HCT116 (cell line): Measurements from ENCODE around the gene CPNE7. TPM values are rescaled to one million over a fixed set of nuclear protein-coding genes. Genes with fewer than 3 reads are reported as not detected.

ENCODE experiments used
- ATAC-seq: fragments of 200-7000 bp; cut with Tn5 transposase; 2 replicates; pipeline ENCODE4 v1.9.1; 2020; ENCODE audit warnings: mild to moderate bottlenecking, moderate library complexity
- BruUV-seq: library from RNA; stranded (reverse); fragments of 400-500 nt; replicated peaks from 2 replicates; lab custom pipeline; 2021; lab: Mats Ljungman, UMichigan
- CTCF ChIA-PET: fragments of 300-600 bp; sonication (Branson Sonifier 250); formaldehyde crosslinking; loops from one replicate; lab custom pipeline; 2021; ENCODE audit warnings: antibody characterized with exemption; lab: Charles Lee
- POLR2A ChIA-PET: fragments of 300-600, 350-600 bp; sonication (Branson Sonifier 250); formaldehyde crosslinking; loops from one replicate; lab custom pipeline; 2021; ENCODE audit warnings: antibody characterized with exemption; lab: Charles Lee
- RAD21 ChIA-PET, 2 experiments: fragments of 300-600 bp; sonication (Branson Sonifier 250); formaldehyde crosslinking; loops; one replicate each; lab custom pipeline; 2023; ENCODE audit warnings: low total read pairs in 2 of 2; ENCODE audit not compliant: uncharacterized antibody in 2 of 2, unreplicated experiment in 2 of 2, low non-redundant PET in 1 of 2; lab: Charles Lee
- DNase-seq: peaks from one replicate; pipeline ENCODE4 v3.0.0-alpha.2; 2010; ENCODE audit warnings: low read depth, low spot score
- H2AFZ ChIP-seq: fragments of 200-600 bp; shearing (Covaris generic), sonication (generic); 2 replicates; pipeline ENCODE4 v1.6.1; 2017; ENCODE audit warnings: low read depth, mixed run types, mixed read lengths, antibody characterized with exemption, low read length; ENCODE audit not compliant: poor library complexity, severe bottlenecking
- H3K27ac ChIP-seq: 2 replicates; pipeline ENCODE4 v1.5.1; 2012; ENCODE audit warnings: low read depth, low read length
- H3K27me3 ChIP-seq: fragments of 200-600 bp; sonication (generic); 2 replicates; pipeline ENCODE4 v1.6.1; 2016; ENCODE audit warnings: mixed run types, low read length, mixed read lengths; ENCODE audit not compliant: insufficient read depth
- H3K36me3 ChIP-seq, 2 experiments: fragments of 200-500 bp in 1 of 2; fragments of 200-600 bp in 1 of 2; sonication (Bioruptor generic) in 1 of 2; sonication (generic) in 1 of 2; 2 replicates each; pipeline versions ENCODE4 v1.5.1 to v1.6.1; 2014 to 2016; ENCODE audit warnings: low read length in 2 of 2, inconsistent platforms in 1 of 2, mixed read lengths in 1 of 2, mixed run types in 1 of 2; ENCODE audit not compliant: insufficient read depth in 2 of 2, control insufficient read depth in 1 of 2
- H3K4me1 ChIP-seq, 2 experiments: fragments of 200-600 bp in 1 of 2; sonication (generic) in 1 of 2; 2 replicates each; pipeline versions ENCODE4 v1.5.1 to v1.6.1; 2012 to 2017; ENCODE audit warnings: low read length in 2 of 2, inconsistent platforms in 1 of 2, mild to moderate bottlenecking in 1 of 2, mixed read lengths in 1 of 2, mixed run types in 1 of 2, moderate library complexity in 1 of 2; ENCODE audit not compliant: insufficient read depth in 2 of 2, control insufficient read depth in 1 of 2
- H3K4me2 ChIP-seq: fragments of 200-600 bp; sonication (generic); 2 replicates; pipeline ENCODE4 v1.6.1; 2017; ENCODE audit warnings: mixed run types, low read length, mixed read lengths
- H3K4me3 ChIP-seq, 2 experiments: fragments of 200-600 bp in 1 of 2; sonication (generic) in 1 of 2; replicated peaks in 1 of 2; 2 replicates each; pipeline ENCODE4 v1.5.1; 2011 to 2016; ENCODE audit warnings: low read length in 2 of 2, control low read depth in 1 of 2, low read depth in 1 of 2, mild to moderate bottlenecking in 1 of 2, mixed read lengths in 1 of 2, mixed run types in 1 of 2
- H3K79me2 ChIP-seq: fragments of 200-600 bp; sonication (generic); 2 replicates; pipeline ENCODE4 v1.6.1; 2017; ENCODE audit warnings: mild to moderate bottlenecking, mixed run types, low read length, moderate library complexity, mixed read lengths; ENCODE audit not compliant: insufficient read depth
- H3K9ac ChIP-seq: fragments of 200-600 bp; sonication (generic); 2 replicates; pipeline ENCODE4 v1.6.1; 2016; ENCODE audit warnings: low read length, mixed read lengths
- H3K9me2 ChIP-seq: fragments of 200-600 bp; sonication (generic), shearing (Covaris generic); 2 replicates; pipeline ENCODE4 v1.6.1; 2017; ENCODE audit warnings: mixed run types, mild to moderate bottlenecking, moderate library complexity; ENCODE audit not compliant: insufficient read depth
- H3K9me3 ChIP-seq, 2 experiments: fragments of 200-500 bp in 1 of 2; fragments of 200-600 bp in 1 of 2; sonication (Bioruptor generic) in 1 of 2; sonication (generic) in 1 of 2; 2 replicates each; pipeline ENCODE4 v1.6.1; 2014 to 2017; ENCODE audit warnings: low read length in 2 of 2, mixed read lengths in 2 of 2, inconsistent platforms in 1 of 2, low read depth in 1 of 2, mild to moderate bottlenecking in 1 of 2, mixed run types in 1 of 2, moderate library complexity in 1 of 2; ENCODE audit not compliant: control insufficient read depth in 1 of 2, insufficient read depth in 1 of 2
- H4K20me1 ChIP-seq: fragments of 200-600 bp; sonication (generic), shearing (Covaris generic); 2 replicates; pipeline ENCODE4 v1.6.1; 2017; ENCODE audit warnings: mixed run types, mild to moderate bottlenecking, moderate library complexity; ENCODE audit not compliant: insufficient read depth
- CBX3 ChIP-seq: IDR thresholded peaks from 2 replicates; pipeline ENCODE4 v1.6.1; 2012; ENCODE audit warnings: low read depth
- CEBPB ChIP-seq: IDR thresholded peaks from 2 replicates; pipeline ENCODE4 v1.6.1; 2012; ENCODE audit warnings: low read depth
- EGR1 ChIP-seq: IDR thresholded peaks from 2 replicates; pipeline ENCODE4 v1.6.1; 2012; ENCODE audit warnings: low read depth
- ELF1 ChIP-seq: IDR thresholded peaks from 2 replicates; pipeline ENCODE4 v1.6.1; 2012; ENCODE audit warnings: low read depth, borderline replicate concordance
- EZH2 ChIP-seq: fragments of 200-600 bp; sonication (generic); IDR thresholded peaks from 2 replicates; pipeline ENCODE4 v1.6.1; 2017; ENCODE audit warnings: antibody characterized with exemption, mixed run types
- EZH2phosphoT487 ChIP-seq: fragments of 200-600 bp; IDR thresholded peaks from 2 replicates; pipeline ENCODE4 v1.6.1; 2018; ENCODE audit warnings: antibody characterized with exemption, borderline replicate concordance
- FOSL1 ChIP-seq: IDR thresholded peaks from 2 replicates; pipeline ENCODE4 v1.6.1; 2012; ENCODE audit warnings: low read depth
- JUND ChIP-seq: IDR thresholded peaks from 2 replicates; pipeline ENCODE4 v1.6.1; 2012
- POLR2A ChIP-seq: IDR thresholded peaks from 2 replicates; pipeline ENCODE4 v1.7.0; 2011; ENCODE audit warnings: borderline replicate concordance; ENCODE audit not compliant: insufficient read depth, insufficient read length; ENCODE audit errors: extremely low read depth
- RAD21 ChIP-seq: IDR thresholded peaks from 2 replicates; pipeline ENCODE4 v1.6.1; 2012; ENCODE audit warnings: low read depth, mild to moderate bottlenecking
- REST ChIP-seq: IDR thresholded peaks from 2 replicates; pipeline ENCODE4 v1.6.1; 2012; ENCODE audit warnings: low read depth
- SIN3A ChIP-seq: IDR thresholded peaks from 2 replicates; pipeline ENCODE4 v1.6.1; 2012; ENCODE audit warnings: low read depth
- SP1 ChIP-seq: IDR thresholded peaks from 2 replicates; pipeline ENCODE4 v1.6.1; 2012; ENCODE audit warnings: low read depth
- SRF ChIP-seq: IDR thresholded peaks from 2 replicates; pipeline ENCODE4 v1.6.1; 2012; ENCODE audit warnings: low read depth
- TCF7L2 ChIP-seq: IDR thresholded peaks from 2 replicates; pipeline ENCODE4 v1.7.0; 2011; ENCODE audit warnings: borderline replicate concordance, inconsistent platforms; ENCODE audit not compliant: insufficient read depth, insufficient read length; ENCODE audit errors: extremely low read depth
- YY1 ChIP-seq: IDR thresholded peaks from 2 replicates; pipeline ENCODE4 v1.6.1; 2011; ENCODE audit warnings: low read length, low read depth, moderate library complexity, mild to moderate bottlenecking; ENCODE audit not compliant: insufficient replicate concordance; ENCODE audit errors: extremely low read depth
- ZFX ChIP-seq: fragments of 450-650 bp; IDR thresholded peaks from 2 replicates; pipeline ENCODE4 v1.6.1; 2017
- ZNF274 ChIP-seq: fragments of 200-500 bp; sonication (Bioruptor generic); IDR thresholded peaks from 2 replicates; pipeline ENCODE4 v1.6.1; 2014; ENCODE audit warnings: mild to moderate bottlenecking, low read depth, low read length, inconsistent platforms
- intact Hi-C: fragments of 100-400 bp; cut with micrococcal nuclease; formaldehyde crosslinking; loops from 2 replicates; pipeline ENCODE4 v1.10.0; 2022
- total RNA-seq: library from RNA; stranded (reverse); gene quantifications from one replicate; pipeline ENCODE4 v1.2.1, GENCODE V29; 2021; ENCODE audit not compliant: unreplicated experiment
- TF ChIP-seq, protein P1 (sequence below): IDR thresholded peaks from 2 replicates; pipeline ENCODE4 v1.6.1; 2012
- TF ChIP-seq, protein P2 (sequence below): IDR thresholded peaks from 2 replicates; pipeline ENCODE4 v1.6.1; 2011; ENCODE audit warnings: mild to moderate bottlenecking, low read length, moderate library complexity; ENCODE audit not compliant: insufficient replicate concordance; ENCODE audit errors: extremely low read depth
- TF ChIP-seq, protein P3 (sequence below): IDR thresholded peaks from 2 replicates; pipeline ENCODE4 v1.6.1; 2012

CPNE7 gene
- total RNA-seq, 1 experiment from 2014 or later: 201 TPM

DNA sequence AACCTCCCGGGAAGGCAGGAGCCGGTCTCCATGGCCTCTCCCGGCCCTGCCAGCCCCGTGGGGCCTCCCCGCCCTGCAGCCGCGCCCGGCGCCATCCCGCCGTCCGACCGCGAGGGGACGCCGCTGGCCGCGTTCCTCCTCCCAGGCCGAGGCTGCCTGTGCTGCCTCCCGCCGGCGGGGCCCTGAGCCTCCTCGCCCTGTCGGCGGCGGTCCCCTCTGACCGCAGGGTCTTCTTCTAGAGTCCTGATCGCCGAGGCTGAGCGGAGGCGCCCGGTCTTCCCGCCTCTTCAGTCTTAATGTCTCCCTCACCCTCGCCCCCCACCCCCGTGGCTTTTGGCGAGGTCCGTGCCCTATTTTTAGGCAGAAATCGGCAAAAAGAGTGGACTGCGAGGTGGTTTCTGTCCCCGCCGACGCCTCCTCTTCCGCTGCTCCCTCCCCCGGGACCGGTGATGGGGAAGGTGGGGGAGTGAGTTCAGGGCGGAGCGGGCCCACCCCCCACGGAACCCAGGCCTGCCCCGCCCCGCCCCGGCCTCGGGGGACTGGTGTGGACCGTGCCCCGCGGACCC is 794 bp upstream of the CPNE7 start:
- DNase-seq (peak; percentile 57), ATAC-seq (peak; percentile 83)
- ChIA-PET CTCF (interaction anchor here (0.7 to 2.2 kb wide), 5 partner anchors 9 to 131 kb away, joined by 3 to 8 read pairs (median 4); no protein-coding TSS in a partner anchor), POLR2A (interaction anchor here (1.0 kb wide), 1 partner anchor 10 kb away, joined by 4 read pairs; no protein-coding TSS in a partner anchor), RAD21 (interaction anchor here in 1 of 2 experiments (1.3 kb wide), 1 partner anchor 66 kb away, joined by 3 read pairs; no protein-coding TSS in a partner anchor)
- H3K4me1 ChIP-seq: peaks cover 14 to 35% of the 10 kb centered on the region in 2 experiments
- peak overlapping the region; percentile 99 for H3K9ac ChIP-seq
- H3K4me2 ChIP-seq: peak overlapping the region; percentile 99
- H3K36me3 ChIP-seq: peaks cover 13 to 26% of the 10 kb centered on the region in 2 experiments; a peak in 3 of 4 replicates
- H3K4me3 ChIP-seq: peak overlapping the region; percentile 71 to 97
- intact Hi-C loops: loop anchor here (1.0 to 2.0 kb wide), 2 partner anchors 67 to 92 kb away; no protein-coding TSS in a partner anchor
- H3K79me2 ChIP-seq: peaks cover 36% of the 10 kb centered on the region
- H3K9me3 ChIP-seq: peaks cover 0 to 4% of the 10 kb centered on the region in 2 experiments; a peak in 1 of 4 replicates
- H3K27ac ChIP-seq: peak overlapping the region; percentile 99
- no TSS peak for BruUV-seq
- no peaks in the 10 kb centered on the region for H4K20me1 ChIP-seq
- H3K27me3 ChIP-seq: no peaks in the 10 kb centered on the region
- H2AFZ ChIP-seq: no peak overlapping the region
- no peaks in the 10 kb centered on the region for H3K9me2 ChIP-seq
- TF ChIP-seq, protein P1, sequence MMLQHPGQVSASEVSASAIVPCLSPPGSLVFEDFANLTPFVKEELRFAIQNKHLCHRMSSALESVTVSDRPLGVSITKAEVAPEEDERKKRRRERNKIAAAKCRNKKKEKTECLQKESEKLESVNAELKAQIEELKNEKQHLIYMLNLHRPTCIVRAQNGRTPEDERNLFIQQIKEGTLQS: no peak
- TF ChIP-seq POLR2A (peak; percentile 26), JUND (no peak), ZFX (peak; percentile 95; the same call in 1 of the 2 replicates), EZH2phosphoT487 (no peak), EZH2 (no peak), FOSL1 (no peak), CBX3 (no peak), REST (no peak), YY1 (peak; percentile 77), SRF (no peak), RAD21 (no peak), SIN3A (no peak), ELF1 (no peak), CEBPB (no peak), TCF7L2 (peak; percentile 34), SP1 (no peak), EGR1 (no peak), ZNF274 (no peak)
- TF ChIP-seq, protein P2, sequence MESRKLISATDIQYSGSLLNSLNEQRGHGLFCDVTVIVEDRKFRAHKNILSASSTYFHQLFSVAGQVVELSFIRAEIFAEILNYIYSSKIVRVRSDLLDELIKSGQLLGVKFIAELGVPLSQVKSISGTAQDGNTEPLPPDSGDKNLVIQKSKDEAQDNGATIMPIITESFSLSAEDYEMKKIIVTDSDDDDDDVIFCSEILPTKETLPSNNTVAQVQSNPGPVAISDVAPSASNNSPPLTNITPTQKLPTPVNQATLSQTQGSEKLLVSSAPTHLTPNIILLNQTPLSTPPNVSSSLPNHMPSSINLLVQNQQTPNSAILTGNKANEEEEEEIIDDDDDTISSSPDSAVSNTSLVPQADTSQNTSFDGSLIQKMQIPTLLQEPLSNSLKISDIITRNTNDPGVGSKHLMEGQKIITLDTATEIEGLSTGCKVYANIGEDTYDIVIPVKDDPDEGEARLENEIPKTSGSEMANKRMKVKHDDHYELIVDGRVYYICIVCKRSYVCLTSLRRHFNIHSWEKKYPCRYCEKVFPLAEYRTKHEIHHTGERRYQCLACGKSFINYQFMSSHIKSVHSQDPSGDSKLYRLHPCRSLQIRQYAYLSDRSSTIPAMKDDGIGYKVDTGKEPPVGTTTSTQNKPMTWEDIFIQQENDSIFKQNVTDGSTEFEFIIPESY: no peak
- TF ChIP-seq, protein P3, sequence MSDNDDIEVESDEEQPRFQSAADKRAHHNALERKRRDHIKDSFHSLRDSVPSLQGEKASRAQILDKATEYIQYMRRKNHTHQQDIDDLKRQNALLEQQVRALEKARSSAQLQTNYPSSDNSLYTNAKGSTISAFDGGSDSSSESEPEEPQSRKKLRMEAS: no peak
